ENCODE results near the gene ANO9.

GRCh38 chr11:431921-432320, 9.9 kb downstream of the ANO9 start:
- TF ChIP-seq EP300 (IDR thresholded peaks at IDR 0.05) (no peak), CTCF (IDR thresholded peaks at IDR 0.05) (no peak)
